ENCODE data around the gene TAS2R60.

TAS2R60 gene

DNA sequence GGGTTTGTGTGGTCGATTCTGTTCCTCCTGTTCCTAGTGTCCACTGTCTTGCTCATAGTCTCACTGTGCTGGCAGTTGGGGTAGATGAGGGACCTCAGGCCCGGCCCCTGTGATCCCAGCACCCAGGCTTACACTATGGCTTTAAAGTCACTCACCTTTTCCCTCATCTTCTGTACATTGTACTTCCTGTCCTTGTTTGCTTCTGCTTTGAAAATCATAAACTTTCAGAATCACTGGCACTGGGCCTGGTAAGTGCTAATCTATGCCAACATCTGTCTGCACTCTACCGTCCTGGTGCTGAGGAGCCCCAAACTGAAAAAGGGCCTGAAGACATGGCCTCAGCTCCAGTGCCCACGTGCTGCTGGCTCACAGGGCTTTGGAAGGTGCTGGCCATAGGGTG lies 5.7 kb upstream of the TAS2R60 start:
- DNase-seq (ENCODE audit: low read depth in 2 of 2), result no peak

DNA sequence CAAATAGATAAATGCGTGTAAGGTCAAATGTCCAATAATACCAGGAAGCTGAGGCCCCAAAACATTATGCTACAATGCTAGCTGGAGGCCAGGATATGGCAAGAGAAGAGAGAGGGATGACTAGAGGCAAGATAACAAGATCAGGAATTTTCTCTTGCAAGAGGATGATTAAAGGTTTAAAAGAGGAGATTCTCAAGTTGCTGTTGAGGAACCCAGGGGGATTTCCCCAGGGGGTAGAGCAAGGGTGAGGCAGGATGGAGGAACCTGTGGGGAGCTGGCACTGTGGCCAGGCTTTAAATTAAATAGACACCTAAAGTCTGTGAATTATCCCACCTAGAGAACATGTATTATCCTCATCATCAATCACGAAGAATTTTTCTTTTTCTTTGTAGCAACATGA lies 3.4 kb upstream of the TAS2R60 start:
- no peak for DNase-seq (ENCODE audit: low read depth in 2 of 2)

DNA sequence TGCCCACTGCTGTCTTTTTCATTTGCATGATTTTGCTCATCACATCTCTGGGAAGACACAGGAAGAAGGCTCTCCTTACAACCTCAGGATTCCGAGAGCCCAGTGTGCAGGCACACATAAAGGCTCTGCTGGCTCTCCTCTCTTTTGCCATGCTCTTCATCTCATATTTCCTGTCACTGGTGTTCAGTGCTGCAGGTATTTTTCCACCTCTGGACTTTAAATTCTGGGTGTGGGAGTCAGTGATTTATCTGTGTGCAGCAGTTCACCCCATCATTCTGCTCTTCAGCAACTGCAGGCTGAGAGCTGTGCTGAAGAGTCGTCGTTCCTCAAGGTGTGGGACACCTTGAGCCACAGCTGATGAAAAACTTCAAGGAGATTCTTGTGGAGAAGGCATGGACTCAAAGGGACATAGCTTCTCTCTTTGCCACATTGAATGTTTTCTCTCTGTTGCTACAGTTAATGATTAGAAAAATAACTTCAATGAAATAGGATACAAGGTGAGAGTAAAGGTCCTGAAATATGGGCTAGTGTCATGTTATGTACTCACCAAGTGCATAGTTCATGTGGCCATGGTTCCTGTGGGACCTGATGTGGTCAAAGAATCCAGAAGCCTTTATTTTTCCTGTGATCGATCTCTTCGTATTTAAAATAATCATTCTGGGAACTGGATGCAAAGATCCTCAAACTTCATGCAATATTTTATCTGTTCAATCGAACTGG lies 970 bp downstream of the TAS2R60 start:
- no peak for DNase-seq (ENCODE audit: low read depth in 2 of 2)

DNA sequence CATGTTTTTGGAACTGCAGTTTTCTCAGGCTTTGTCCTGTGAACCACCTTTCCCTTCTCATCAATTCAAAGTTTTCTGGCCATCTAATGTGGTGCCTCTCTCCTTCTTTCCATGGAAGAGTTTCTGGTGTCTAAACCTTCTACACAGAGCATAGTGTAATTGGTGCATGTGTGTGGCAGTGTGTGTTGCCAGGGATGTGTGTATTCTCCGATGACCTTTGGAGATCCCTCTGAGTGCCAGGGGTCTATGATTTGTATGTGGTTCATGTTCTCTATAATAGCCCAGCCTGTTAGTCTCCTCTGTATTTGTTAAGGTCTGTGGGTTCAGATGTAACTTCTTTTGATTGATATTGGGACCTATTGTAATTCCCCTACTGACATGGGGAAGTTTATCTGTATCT lies 1.5 kb downstream of the TAS2R60 start:
- no peak for DNase-seq (ENCODE audit: low read depth in 2 of 2)

DNA sequence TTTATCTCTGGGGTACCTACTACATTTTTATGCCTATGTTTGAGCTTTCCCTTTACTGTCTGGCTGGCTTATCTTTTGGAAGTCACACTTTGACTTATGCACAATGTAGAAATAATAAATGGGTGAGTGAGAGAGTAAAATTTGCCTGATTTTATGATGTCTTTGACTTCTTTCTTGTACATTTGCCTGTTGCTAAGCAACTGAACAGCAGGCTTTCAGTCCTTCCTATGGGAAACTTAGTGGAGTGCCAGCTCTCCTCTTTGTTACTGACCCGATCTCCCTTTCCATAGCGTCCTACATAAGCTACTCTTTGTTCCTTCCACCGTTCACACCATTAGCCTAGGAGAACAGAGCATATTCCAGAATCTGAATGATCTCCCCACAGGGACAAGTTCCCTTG lies 4.2 kb downstream of the TAS2R60 start:
- DNase-seq (ENCODE audit: low read depth in 2 of 2), result no peak

DNA sequence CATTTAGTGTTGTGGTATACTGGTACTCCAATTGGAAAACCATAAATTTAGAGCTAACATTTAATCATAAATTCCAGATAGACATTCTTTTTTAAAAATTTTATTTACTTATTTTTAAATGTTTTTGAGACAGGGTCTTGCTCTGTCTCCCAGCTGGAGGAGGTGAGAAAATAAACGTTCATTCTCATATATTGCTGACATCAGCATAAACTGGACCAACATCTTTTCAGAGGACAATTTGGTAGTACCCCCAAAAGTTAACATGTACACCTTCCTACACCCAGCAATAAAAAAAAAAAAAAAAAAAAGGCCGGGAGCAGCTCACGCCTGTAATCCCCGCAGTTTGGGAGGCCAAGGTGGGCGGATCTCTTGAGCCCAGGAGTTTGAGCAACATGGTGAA lies 5.2 kb downstream of the TAS2R60 start:
- DNase-seq (ENCODE audit: low read depth in 2 of 2), result no peak

DNA sequence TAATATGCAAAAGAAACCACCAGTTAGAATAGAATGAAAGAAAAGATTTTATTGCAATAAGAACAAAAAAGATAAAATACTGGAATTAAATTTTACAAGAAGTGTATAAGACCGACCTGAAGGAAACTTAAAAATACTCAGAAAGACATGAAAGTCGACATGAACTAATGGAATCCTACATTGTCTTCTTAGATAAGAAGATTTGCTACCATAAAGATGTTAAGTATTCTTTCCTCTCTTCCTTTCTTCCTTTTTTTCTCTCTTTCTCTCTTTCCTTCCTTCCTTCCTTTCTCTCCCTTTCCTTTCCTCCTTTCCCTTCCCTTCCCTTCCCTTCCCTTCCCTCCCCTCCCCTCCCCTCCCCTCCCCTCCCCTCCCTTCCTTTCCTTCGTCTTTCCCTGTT lies 6.5 kb downstream of the TAS2R60 start:
- no peak for DNase-seq (ENCODE audit: low read depth in 2 of 2)

DNA sequence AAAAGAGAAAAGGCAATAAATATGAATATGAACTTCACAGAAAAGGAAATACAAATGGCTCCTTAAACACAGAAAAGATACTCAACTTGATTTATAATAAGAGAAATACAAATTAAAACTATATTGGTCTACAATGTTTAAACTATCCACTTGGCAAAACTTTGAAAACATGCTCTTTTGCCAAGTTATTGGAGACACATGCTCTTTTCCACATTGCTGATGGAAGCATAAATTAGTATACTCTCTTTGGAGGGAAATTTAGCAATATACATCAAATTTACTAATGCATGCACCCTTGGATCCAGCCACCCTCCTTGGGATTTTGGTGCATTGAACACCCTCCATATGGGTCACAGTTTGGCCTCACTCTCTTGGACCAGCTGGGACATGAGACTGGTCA lies 7.9 kb downstream of the TAS2R60 start:
- DNase-seq (ENCODE audit: low read depth in 2 of 2), result no peak

DNA sequence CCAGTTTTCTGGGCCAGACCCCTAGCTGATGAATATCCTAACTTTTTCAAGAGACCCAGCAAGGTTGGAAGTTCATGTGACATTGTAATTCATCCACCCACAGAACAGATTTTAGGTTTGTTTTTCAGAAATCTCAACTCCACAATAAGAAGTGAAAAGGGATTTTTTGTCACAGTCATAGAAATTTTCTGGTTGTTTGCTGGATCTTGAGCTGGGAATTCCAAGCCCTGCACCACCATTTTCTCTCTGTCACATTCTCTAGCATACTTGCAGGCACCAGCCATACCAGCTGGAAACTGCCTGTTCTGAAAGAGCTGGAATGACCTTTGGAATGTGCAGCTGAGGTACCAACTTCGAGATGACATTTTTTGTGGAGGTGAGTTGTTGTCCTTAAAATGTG lies 8.5 kb downstream of the TAS2R60 start:
- no peak for DNase-seq (ENCODE audit: low read depth in 2 of 2)

DNA sequence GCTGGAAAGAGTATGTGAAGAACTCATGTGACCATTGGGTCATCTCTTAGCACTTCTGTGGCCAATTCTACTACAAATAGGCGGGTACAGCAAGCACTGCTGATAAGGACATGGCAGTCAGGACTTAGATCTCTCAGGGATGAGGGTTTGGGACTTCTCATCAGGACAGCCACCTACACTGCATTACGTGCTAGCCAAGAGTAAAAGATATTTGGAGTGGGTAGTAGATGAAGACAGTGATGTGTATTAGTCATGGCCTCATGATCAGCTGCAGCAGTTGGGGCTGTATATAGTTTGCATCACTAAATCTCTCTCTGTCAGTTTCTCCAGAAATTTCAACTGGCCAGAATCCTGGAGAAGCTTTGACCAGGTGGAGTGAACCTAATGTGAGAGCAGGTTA lies 9.2 kb downstream of the TAS2R60 start:
- DNase-seq (ENCODE audit: low read depth in 2 of 2), result no peak

DNA sequence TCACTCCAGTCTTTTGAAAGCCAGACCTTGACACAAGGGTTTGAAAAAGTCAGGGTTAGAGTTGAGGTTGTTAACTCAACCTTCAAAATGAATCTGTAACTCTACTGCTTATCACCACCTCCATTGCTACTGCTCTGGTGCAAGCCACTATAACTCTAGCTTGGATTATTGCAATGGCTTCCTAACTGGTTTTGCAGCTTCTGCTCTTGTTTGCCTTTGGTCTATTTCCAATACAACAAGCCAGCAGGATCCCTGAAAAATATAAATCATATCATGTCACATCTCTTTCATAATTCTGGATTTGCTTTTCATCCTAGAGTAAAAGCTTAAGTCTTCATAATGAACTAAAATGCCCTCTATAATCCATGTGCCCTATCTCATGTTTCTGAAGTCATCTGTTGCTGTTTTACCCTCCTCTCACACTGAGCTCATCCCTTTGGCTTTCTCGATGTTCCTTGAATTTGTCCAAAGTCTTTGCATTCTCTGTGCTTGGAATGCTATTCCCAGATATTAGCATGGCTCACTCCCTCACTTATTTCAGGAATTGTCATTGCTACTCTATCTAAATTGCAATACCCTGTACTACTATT lies 10.9 kb downstream of the TAS2R60 start:
- no peak for DNase-seq (ENCODE audit: low read depth in 2 of 2)

DNA sequence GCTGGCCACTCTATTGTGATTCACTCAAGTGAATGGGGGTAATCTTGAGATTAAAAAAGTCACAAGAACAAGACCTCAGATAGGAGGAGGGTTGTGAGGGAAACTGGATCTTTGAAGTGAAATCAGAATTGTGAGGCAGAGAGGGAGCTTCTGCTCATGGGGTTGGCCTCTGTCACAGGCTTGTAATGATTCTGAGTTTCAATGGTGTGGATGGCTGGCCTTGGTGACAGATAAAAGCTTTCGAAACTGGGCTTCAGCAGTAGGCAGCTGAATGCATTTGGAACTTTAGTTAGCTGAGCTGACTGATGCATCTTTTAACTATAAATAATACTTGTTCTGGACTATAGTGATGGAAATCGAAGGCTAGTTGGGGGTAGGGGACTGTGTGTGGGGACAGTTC lies 12.2 kb downstream of the TAS2R60 start:
- no peak for DNase-seq (ENCODE audit: low read depth in 2 of 2)

DNA sequence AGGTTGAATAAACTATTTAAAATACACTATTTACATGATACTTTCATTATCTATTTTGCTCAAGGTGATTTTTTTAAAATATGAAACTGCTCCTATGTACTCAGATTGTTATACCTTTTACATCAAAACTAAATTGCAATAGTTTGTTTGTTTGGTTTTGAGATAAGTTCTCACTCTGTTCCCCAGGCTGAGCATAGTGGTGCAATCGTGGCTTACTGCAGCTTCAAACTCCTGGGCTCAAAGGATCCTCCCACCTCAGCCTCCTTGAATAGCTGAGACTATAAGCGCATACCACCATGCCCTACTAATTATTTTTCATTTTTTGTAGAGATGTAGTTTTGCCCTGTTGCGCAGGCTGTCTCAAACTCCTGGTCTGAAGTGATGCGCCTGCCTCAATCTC lies 12.7 kb downstream of the TAS2R60 start:
- DNase-seq (ENCODE audit: low read depth in 2 of 2), result no peak

DNA sequence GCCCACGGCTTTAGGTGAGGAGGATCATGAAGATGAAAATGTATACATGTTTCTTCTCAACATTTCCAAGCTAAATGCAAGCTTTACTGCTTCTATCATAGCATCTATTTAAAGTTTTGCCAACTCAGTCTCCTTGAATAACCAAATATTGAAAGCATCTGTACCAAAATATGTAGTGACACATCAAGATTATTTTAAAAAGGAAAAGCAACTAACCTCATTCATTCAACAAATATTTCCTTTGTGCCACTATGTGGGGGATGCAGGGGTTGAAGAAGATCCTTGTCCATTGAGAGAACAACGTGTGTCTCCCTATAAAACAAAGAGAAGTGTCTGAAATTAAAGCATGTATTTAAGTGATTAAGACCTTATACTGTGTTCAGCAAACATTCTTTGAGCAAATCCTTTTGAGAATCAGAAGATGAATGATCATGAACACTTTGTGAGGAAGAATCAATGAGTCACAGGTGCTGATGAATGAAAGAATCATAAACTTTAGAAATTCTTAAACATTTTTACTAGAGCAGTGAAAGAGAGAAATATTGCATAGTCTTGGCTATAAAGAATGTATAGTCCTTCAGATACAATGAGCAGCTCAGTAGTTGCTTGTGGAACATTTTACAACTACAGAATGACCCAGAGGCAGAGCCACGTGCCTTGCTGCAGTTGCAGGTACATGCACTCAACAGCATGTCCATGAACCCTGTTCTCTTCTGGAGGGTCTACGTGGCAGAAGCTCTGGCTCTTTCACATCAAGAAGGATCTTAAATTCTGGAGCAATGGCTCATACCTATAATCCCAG lies 13.9 kb downstream of the TAS2R60 start:
- DNase-seq (ENCODE audit: low read depth in 2 of 2), result no peak

DNA sequence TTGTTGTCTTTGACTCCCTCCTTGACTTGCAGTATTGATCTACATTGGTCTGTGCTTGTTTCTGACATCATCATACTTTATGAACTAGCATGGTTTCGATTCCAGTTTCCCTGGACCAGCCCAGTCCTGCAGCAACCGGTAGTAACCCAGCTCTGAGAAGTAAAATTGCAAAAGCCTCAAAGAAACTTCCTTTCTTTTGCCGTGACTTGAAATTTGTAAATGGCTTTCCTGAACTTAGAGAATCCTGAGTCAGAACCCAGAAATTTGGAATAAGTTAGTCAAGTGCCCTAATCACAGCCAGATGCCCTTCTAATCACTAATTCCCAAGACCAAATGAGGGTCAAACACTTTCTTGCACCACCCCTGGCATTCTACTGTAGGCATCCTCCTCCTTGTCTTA lies 15.0 kb downstream of the TAS2R60 start:
- no peak for DNase-seq (ENCODE audit: low read depth in 2 of 2)

DNA sequence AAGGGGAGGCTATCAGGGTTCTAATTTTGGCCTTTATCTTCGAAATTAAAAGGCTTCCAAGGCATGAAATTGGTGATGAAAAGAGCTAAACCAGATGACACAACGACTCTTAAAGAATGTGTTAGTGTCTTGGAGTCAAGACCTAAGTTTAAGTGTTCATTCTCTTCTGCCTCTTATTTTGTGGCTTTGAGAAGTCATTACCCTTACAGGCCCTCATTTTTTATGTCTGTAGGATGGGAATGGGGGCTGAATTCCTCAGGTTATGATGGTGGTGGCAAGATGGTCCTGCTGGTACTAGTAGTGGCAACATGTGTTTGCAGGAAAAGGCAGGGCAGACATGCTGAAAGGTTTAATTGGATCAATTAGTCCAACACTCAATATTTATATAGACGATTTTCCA lies 15.4 kb downstream of the TAS2R60 start:
- DNase-seq (ENCODE audit: low read depth in 2 of 2), result no peak

DNA sequence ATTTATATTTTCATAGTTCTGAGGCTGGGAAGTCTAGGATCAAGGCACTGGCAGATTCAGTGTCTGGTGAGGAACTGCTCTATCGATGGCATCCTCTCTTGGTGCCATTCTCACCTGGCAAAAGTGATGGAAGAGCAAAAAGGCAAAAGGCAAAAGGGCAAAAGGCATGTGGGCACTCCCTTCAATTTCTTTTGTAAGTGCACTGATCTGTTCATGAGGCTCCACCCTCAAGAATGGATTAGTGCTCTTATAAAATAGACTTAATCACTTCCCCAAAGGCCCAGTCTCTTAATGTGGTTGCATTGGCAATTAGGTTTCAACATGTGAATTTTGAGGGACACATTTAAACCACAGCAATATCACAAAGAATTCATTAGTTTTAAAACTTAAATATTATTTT lies 16.1 kb downstream of the TAS2R60 start:
- DNase-seq (ENCODE audit: low read depth in 2 of 2), result no peak

DNA sequence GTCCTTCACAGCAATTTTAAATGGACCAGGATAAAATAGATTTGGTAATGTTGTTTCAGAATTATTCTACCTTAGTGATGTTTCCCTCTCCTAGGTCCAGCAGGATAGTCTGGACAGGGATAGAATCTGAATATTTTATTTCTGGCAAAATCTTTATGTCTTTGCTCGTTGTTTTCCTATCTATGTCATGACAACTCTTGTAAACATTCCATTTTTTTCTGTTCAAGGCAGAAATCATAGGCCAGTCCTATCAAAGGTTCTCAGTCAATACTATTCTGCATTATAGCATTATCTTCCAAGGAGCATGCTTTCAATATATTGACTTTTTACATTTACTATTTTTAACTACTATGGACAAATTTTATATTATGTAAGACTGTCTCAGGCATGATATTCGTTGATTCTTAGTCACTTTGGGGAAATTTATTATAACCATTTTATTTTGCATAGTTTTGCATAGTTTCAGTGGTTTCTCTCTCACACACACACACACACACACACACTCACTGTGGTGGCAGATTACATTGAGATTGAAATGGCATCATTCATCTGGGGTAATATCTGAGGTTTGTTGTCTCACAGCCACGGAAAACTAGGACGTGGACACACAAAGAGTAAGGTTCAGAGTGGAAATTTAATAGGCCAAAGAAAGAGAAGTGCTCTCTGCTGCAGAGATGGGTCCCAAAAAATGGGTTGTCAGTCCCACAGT lies 17.2 kb downstream of the TAS2R60 start:
- no peak for DNase-seq (ENCODE audit: low read depth in 2 of 2)

DNA sequence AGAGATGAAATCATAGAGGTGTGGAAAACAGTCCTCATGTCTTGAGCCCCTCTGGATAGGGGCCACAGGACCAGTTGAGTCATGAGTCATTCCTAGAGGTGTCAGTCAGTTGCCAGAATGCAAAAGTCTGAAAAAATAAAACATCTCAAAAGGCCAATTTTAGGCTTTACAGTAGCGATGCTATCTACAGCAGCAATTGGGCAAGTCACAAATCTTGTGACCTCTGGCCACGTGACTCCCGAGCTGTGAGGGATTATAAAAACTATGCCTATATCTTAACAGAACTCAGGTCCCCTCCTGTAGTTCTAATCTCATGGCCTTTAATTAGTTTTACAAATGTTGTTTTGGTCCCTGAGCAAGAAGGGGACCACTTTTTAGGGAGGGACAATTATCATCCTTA lies 18.8 kb downstream of the TAS2R60 start:
- no peak for DNase-seq (ENCODE audit: low read depth in 2 of 2)

DNA sequence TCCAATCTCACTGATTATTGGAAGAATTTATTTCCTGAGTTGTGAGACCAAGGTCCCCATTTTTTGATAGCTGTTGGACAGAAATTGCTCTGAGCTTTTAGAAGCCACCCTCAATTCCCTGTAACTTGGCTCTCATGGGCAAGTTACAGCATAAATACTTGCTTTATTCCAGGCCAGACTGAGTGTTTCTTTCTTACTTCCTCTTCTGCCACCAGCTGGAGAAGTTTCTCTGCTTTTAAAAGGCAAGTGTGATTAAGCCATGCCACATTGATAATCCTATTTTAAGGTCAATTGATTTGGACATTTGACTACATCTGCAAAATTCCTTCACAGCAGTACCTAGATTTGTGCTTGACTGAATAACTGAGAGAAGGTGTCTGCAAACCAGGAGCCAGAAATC lies 20.3 kb downstream of the TAS2R60 start:
- DNase-seq (ENCODE audit: low read depth in 2 of 2), result no peak

DNA sequence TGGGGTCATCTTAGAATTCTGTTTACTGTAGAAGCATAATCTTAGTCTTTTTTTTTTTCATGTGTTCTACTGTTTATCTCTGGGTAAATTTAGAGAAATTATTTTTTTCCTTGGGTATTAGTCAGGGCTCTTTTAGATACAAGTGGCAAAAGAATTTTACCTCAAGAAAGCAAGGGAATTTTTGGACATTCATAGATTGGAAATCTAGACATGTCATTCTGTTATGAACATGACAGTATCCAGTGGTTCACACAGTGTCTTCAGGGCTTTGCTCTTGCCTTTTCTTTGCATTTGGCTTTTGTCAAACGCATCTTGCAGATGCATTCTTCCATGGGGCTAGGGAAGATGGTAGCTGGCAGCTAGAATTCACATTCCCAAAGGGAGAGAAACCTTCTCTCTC lies 20.7 kb downstream of the TAS2R60 start:
- DNase-seq (ENCODE audit: low read depth in 2 of 2), result no peak

DNA sequence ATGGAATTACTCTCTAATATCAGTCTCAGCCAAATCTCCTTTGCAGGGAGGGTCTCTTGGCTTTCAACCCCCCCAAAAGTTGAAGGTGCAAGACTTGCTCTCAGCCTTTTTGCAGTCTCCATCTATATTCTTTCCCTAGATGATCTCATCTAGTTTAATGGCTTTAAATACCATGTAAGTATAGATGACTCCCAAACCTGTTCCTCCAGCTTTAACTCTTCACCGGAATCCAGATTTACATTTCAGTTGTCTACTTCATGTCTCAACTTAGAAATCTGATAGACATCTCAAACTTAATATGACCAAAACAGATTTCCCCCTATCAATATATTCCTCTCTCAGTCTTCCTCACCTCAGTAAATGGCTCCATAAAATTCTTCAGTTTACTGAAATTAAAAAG lies 24.5 kb downstream of the TAS2R60 start:
- DNase-seq (ENCODE audit: low read depth in 2 of 2), result no peak

Measured in stimulated activated CD4-positive, alpha-beta T cell treated with anti-CD3 and anti-CD28 coated beads, Interleukin-1b, Interleukin-23, amount 100 ng/mL, for 4 hours (primary cell).